Inferior parietal cortex (tissue), 1 donor: ENCODE data around the gene NPC1.

ENCODE experiments used
- DNase-seq: peaks from one replicate; pipeline ENCODE4 v3.0.0-alpha.2; 2016; ENCODE audit errors: extremely low spot score

NPC1 gene

GRCh38 chr18:23487738-23488570, 98.4 kb downstream of the NPC1 start:
- no peak for DNase-seq

- DNase-seq: no peak
Measured at GRCh38 chr18:23485386-23485785, 100.9 kb downstream of the NPC1 start.

- no peak for DNase-seq
Measured at GRCh38 chr18:23484561-23485182, 101.6 kb downstream of the NPC1 start.
